IMR-90 (cell line): ENCODE measurements around the gene S100A4. TPM values are rescaled to one million over a fixed set of nuclear protein-coding genes. Genes with fewer than 3 reads are reported as not detected.
A peak's percentile ranks its signal among the peaks of the same experiment; 100 is the strongest.

ENCODE experiments used
- ATAC-seq: fragments of 200-7000 bp; cut with Tn5 transposase; 2 replicates; pipeline ENCODE4 v1.9.1; 2020; ENCODE audit warnings: low read depth, mild to moderate bottlenecking, moderate library complexity
- BruUV-seq: library from RNA; stranded (reverse); fragments of 400-500 nt; replicated peaks from 2 replicates; lab custom pipeline; 2021; lab: Mats Ljungman, UMichigan
- CTCF ChIA-PET: fragments of 300-600 bp; formaldehyde crosslinking; extraction: SDS; loops from one replicate; lab custom pipeline; 2021; ENCODE audit warnings: antibody characterized with exemption; lab: Yijun Ruan, JAX
- POLR2A ChIA-PET: fragments of 300-600 bp; sonication (Branson Sonifier 250); formaldehyde crosslinking; loops from one replicate; lab custom pipeline; 2022; ENCODE audit warnings: antibody characterized with exemption; ENCODE audit not compliant: unreplicated experiment; lab: Charles Lee
- DNase-seq: peaks from one replicate; pipeline ENCODE4 v3.0.0; 2013
- H2AFZ ChIP-seq: replicated peaks from 2 replicates; pipeline ENCODE3; 2013; ENCODE audit warnings: low read length, mild to moderate bottlenecking; ENCODE audit not compliant: poor library complexity
- H2AK5ac ChIP-seq: 2 replicates; pipeline ENCODE4 v1.6.1; 2013; ENCODE audit warnings: low read depth, low read length, inconsistent platforms
- H2AK9ac ChIP-seq: replicated peaks from 2 replicates; pipeline ENCODE3; 2013; ENCODE audit warnings: mild to moderate bottlenecking, low read depth, low read length, moderate library complexity; ENCODE audit not compliant: poor library complexity
- H2BK120ac ChIP-seq: 2 replicates; pipeline ENCODE4 v1.6.1; 2013; ENCODE audit warnings: low read depth, low read length, inconsistent platforms
- H2BK15ac ChIP-seq: 3 replicates; pipeline ENCODE4 v1.6.1; 2013; ENCODE audit warnings: low read depth, low read length, inconsistent platforms
- H2BK20ac ChIP-seq: 2 replicates; pipeline ENCODE4 v1.6.1; 2013; ENCODE audit warnings: low read depth, mild to moderate bottlenecking, inconsistent platforms, low read length, moderate library complexity
- H2BK5ac ChIP-seq: 2 replicates; pipeline ENCODE4 v1.6.1; 2013; ENCODE audit warnings: mild to moderate bottlenecking, low read depth, low read length, inconsistent platforms; ENCODE audit not compliant: poor library complexity, severe bottlenecking
- H3K14ac ChIP-seq: replicated peaks from 2 replicates; pipeline ENCODE4 v1.6.1; 2013; ENCODE audit warnings: low read depth, low read length, inconsistent platforms
- H3K18ac ChIP-seq: 2 replicates; pipeline ENCODE4 v1.6.1; 2013; ENCODE audit warnings: low read depth, low read length, control low read depth
- H3K23ac ChIP-seq: 2 replicates; pipeline ENCODE4 v1.6.1; 2013; ENCODE audit warnings: low read depth, low read length, inconsistent platforms
- H3K27ac ChIP-seq: 2 replicates; pipeline ENCODE4 v1.5.1; 2013; ENCODE audit warnings: mild to moderate bottlenecking, control low read depth, low read length; ENCODE audit not compliant: insufficient read depth
- H3K27me3 ChIP-seq: 2 replicates; pipeline ENCODE4 v1.6.1; 2013; ENCODE audit warnings: low read length; ENCODE audit not compliant: control insufficient read depth, insufficient read depth
- H3K36me3 ChIP-seq: 2 replicates; pipeline ENCODE4 v1.6.1; 2013; ENCODE audit warnings: low read length, mixed read lengths; ENCODE audit not compliant: control insufficient read depth, insufficient read depth
- H3K4ac ChIP-seq: 2 replicates; pipeline ENCODE4 v1.6.1; 2013; ENCODE audit warnings: low read depth, low read length, inconsistent platforms
- H3K4me1 ChIP-seq: 2 replicates; pipeline ENCODE4 v1.6.1; 2013; ENCODE audit warnings: low read length, mixed read lengths; ENCODE audit not compliant: control insufficient read depth, insufficient read depth
- H3K4me2 ChIP-seq: 2 replicates; pipeline ENCODE4 v1.6.1; 2013; ENCODE audit warnings: low read depth, mild to moderate bottlenecking, control low read depth, low read length, moderate library complexity
- H3K4me3 ChIP-seq: 2 replicates; pipeline ENCODE4 v1.5.1; 2013; ENCODE audit warnings: low read depth, mild to moderate bottlenecking, control low read depth, low read length, moderate library complexity; ENCODE audit not compliant: insufficient read depth
- H3K56ac ChIP-seq: 2 replicates; pipeline ENCODE4 v1.6.1; 2013; ENCODE audit warnings: low read length, inconsistent platforms; ENCODE audit not compliant: insufficient read depth; ENCODE audit errors: extremely low read depth
- H3K79me1 ChIP-seq, 2 experiments: 2 replicates each; pipeline ENCODE4 v1.6.1; 2013; ENCODE audit warnings: low read length in 2 of 2, inconsistent platforms in 1 of 2, low read depth in 1 of 2
- H3K9ac ChIP-seq: 2 replicates; pipeline ENCODE4 v1.6.1; 2013; ENCODE audit warnings: low read depth, low read length, control low read depth
- H3K9me1 ChIP-seq: 2 replicates; pipeline ENCODE4 v1.6.1; 2013; ENCODE audit warnings: low read length, inconsistent platforms; ENCODE audit not compliant: insufficient read depth
- H3K9me3 ChIP-seq: 2 replicates; pipeline ENCODE4 v1.6.1; 2013; ENCODE audit warnings: low read length; ENCODE audit not compliant: control insufficient read depth, insufficient read depth
- H4K20me1 ChIP-seq: 2 replicates; pipeline ENCODE4 v1.6.1; 2013; ENCODE audit warnings: low read length, inconsistent platforms; ENCODE audit not compliant: insufficient read depth
- H4K5ac ChIP-seq: 2 replicates; pipeline ENCODE4 v1.6.1; 2013; ENCODE audit warnings: mild to moderate bottlenecking, low read depth, low read length, control low read depth
- H4K8ac ChIP-seq, 2 experiments: 2 replicates each; pipeline ENCODE4 v1.6.1; 2013; ENCODE audit warnings: low read depth in 2 of 2, low read length in 2 of 2, control low read depth in 1 of 2, inconsistent platforms in 1 of 2
- H4K91ac ChIP-seq: 2 replicates; pipeline ENCODE4 v1.6.1; 2013; ENCODE audit warnings: low read depth, low read length, inconsistent platforms; ENCODE audit not compliant: insufficient read depth
- BHLHE40 ChIP-seq: fragments of 150-350 bp; IDR thresholded peaks from 2 replicates; pipeline ENCODE4 v1.6.1; 2016; ENCODE audit warnings: mild to moderate bottlenecking, low read depth, low read length
- CEBPB ChIP-seq: IDR thresholded peaks from 2 replicates; pipeline ENCODE4 v1.6.1; 2012; ENCODE audit warnings: low read depth, low read length, improper control_type of control experiment
- CHD1 ChIP-seq: IDR thresholded peaks from 2 replicates; pipeline ENCODE4 v1.6.1; 2012; ENCODE audit warnings: low read depth, low read length, improper control_type of control experiment
- FOS ChIP-seq: fragments of 150-350 bp; IDR thresholded peaks from 2 replicates; pipeline ENCODE4 v1.6.1; 2016; ENCODE audit warnings: low read depth, low read length
- MAFK ChIP-seq: IDR thresholded peaks from 2 replicates; pipeline ENCODE4 v1.6.1; 2012; ENCODE audit warnings: low read depth, low read length, improper control_type of control experiment
- MAZ ChIP-seq: IDR thresholded peaks from 2 replicates; pipeline ENCODE4 v1.6.1; 2012; ENCODE audit warnings: low read depth, mild to moderate bottlenecking, low read length, improper control_type of control experiment, moderate library complexity, borderline replicate concordance
- MXI1 ChIP-seq: IDR thresholded peaks from 2 replicates; pipeline ENCODE4 v1.6.1; 2012; ENCODE audit warnings: low read depth, mild to moderate bottlenecking, low read length, moderate library complexity, borderline replicate concordance
- NFE2L2 ChIP-seq: fragments of 150-350 bp; IDR thresholded peaks from 2 replicates; pipeline ENCODE4 v1.6.1; 2016; ENCODE audit warnings: low read depth, mild to moderate bottlenecking, low read length
- POLR2A ChIP-seq: IDR thresholded peaks from 2 replicates; pipeline ENCODE4 v1.6.1; 2012; ENCODE audit warnings: mild to moderate bottlenecking, low read depth, low read length
- RAD21 ChIP-seq: IDR thresholded peaks from 2 replicates; pipeline ENCODE4 v1.6.1; 2012; ENCODE audit warnings: low read length, improper control_type of control experiment
- RCOR1 ChIP-seq: IDR thresholded peaks from 2 replicates; pipeline ENCODE4 v1.6.1; 2012; ENCODE audit warnings: mild to moderate bottlenecking, low read length, improper control_type of control experiment; ENCODE audit not compliant: insufficient replicate concordance
- RFX5 ChIP-seq: IDR thresholded peaks from 2 replicates; pipeline ENCODE4 v1.8.0; 2012; ENCODE audit warnings: low read depth, mild to moderate bottlenecking, low read length, moderate library complexity
- SMC3 ChIP-seq: fragments of 150-350 bp; IDR thresholded peaks from 2 replicates; pipeline ENCODE4 v1.6.1; 2016; ENCODE audit warnings: low read depth, mild to moderate bottlenecking, antibody characterized with exemption, low read length, moderate library complexity
- WGBS, 2 experiments: methylation state at CpG; one replicate each; pipeline versions ENCODE4 v1.1.5 to v1.1.7; 2013; ENCODE audit warnings: missing lambda C conversion rate in 2 of 2; ENCODE audit not compliant: insufficient read length in 1 of 2; ENCODE audit errors: extremely low coverage in 2 of 2; 5-methylcytosine and 5-hydroxymethylcytosine counted together
- dilution Hi-C: fragments of 300-500 bp; cut with HindIII; formaldehyde crosslinking; loops from one replicate; pipeline ENCODE4 v1.14.3; 2018; ENCODE audit warnings: low sequenced_read_pairs; ENCODE audit not compliant: unreplicated experiment
- in situ Hi-C: fragments of 300-500 bp; cut with MboI; formaldehyde crosslinking; loops from 3 replicates; pipeline ENCODE4 v1.14.3; 2019; ENCODE audit warnings: low sequenced_read_pairs, inconsistent platforms, mixed read lengths
- intact Hi-C: fragments of 100-400 bp; cut with micrococcal nuclease; formaldehyde crosslinking; loops from 2 replicates; pipeline ENCODE4 v1.10.0; 2022
- polyA plus RNA-seq, 3 experiments: library from polyadenylated mRNA; depleted of rRNA; stranded (reverse); fragments of >200 nt; gene quantifications; 2 replicates each; pipeline ENCODE4 v1.2.3, GENCODE V29; 2012; ENCODE audit warnings: low replicate concordance in 1 of 3
- total RNA-seq: library from RNA; depleted of rRNA; stranded (reverse); fragments of >200 nt; gene quantifications from 2 replicates; pipeline ENCODE4 v1.2.3, GENCODE V29; 2012
- TF ChIP-seq, protein P1 (sequence below): conservative IDR thresholded peaks from 2 replicates; pipeline ENCODE4 v1.5.1; 2012; ENCODE audit warnings: mild to moderate bottlenecking, low read depth, low read length, improper control_type of control experiment
- TF ChIP-seq, protein P2 (sequence below): fragments of 150-350 bp; IDR thresholded peaks from 2 replicates; pipeline ENCODE4 v1.6.1; 2017; ENCODE audit warnings: mild to moderate bottlenecking, antibody characterized with exemption, low read length, low read depth
- TF ChIP-seq, protein P3 (sequence below): fragments of 150-350 bp; IDR thresholded peaks from 2 replicates; pipeline ENCODE4 v1.6.1; 2016; ENCODE audit warnings: low read depth, mild to moderate bottlenecking, low read length, moderate library complexity, borderline replicate concordance

Gene S100A4
- total and polyA plus RNA-seq, 2 of the 4 experiments (the other 2 are of a cell fraction) = 5.6 to 16.6 TPM

DNA sequence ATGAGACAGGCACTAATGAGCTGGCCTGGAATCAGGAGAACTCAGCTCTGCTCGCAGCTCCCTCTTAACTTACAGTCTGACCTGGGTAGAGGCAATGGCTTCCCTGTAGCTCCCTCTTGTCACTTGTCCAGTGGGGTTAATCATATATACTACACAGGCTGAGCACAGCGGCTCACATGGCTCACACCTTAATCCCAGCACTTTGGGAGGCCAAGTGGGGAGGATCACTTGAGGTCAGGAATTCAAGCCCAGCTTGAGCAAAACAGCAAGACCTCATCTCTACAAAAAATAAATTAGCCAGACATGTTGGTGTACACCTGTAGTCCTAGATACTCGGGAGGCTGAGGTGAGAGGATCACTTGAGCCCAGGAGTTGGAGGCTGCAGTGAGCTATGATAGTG lies 14.0 kb downstream of the S100A4 start:
- in situ Hi-C loops (loop anchor here (5.0 to 25.0 kb wide), 2 partner anchors 36 to 431 kb away; partner anchors contain the start of genes CREB3L4, CRTC2, S100A2 and SLC39A1), intact Hi-C loops (loop anchor here (5.0 kb wide), 2 partner anchors 96 to 141 kb away; partner anchors contain the start of genes ILF2, S100A1 and S100A13)
- no peak overlapping the region for H3K27ac ChIP-seq

More for the DNA sequence above, 14.0 kb downstream of the S100A4 start:
- CTCF ChIA-PET = interaction anchor here (1.1 to 2.8 kb wide), 5 partner anchors 21 to 127 kb away, joined by 3 to 19 read pairs (median 6); partner anchors contain the start of gene S100A13
- H3K36me3 ChIP-seq = peaks cover 11% of the 10 kb centered on the region
- no peak overlapping the region for H3K4me2 ChIP-seq
- H2AK5ac ChIP-seq = 0 out of 2 replicates have a peak overlapping the region, but pooled peaks have one; percentile 11
- no peak overlapping the region for H2BK120ac ChIP-seq
- H4K8ac ChIP-seq = 0 out of 4 replicates have a peak overlapping the region, but pooled peaks of 1 of the 2 experiments have one; percentile 21
- ATAC-seq (no peak), DNase-seq (no peak)
- peaks cover 27% of the 10 kb centered on the region for H3K4me1 ChIP-seq
- no peak overlapping the region for H2BK5ac ChIP-seq
- TF ChIP-seq SMC3 (no peak), RFX5 (no peak), CHD1 (no peak), NFE2L2 (no peak), MAZ (no peak), RCOR1 (no peak), POLR2A (no peak), MAFK (no peak), BHLHE40 (no peak), RAD21 (no peak), CEBPB (no peak), FOS (no peak), MXI1 (no peak)
- TF ChIP-seq, protein P1, sequence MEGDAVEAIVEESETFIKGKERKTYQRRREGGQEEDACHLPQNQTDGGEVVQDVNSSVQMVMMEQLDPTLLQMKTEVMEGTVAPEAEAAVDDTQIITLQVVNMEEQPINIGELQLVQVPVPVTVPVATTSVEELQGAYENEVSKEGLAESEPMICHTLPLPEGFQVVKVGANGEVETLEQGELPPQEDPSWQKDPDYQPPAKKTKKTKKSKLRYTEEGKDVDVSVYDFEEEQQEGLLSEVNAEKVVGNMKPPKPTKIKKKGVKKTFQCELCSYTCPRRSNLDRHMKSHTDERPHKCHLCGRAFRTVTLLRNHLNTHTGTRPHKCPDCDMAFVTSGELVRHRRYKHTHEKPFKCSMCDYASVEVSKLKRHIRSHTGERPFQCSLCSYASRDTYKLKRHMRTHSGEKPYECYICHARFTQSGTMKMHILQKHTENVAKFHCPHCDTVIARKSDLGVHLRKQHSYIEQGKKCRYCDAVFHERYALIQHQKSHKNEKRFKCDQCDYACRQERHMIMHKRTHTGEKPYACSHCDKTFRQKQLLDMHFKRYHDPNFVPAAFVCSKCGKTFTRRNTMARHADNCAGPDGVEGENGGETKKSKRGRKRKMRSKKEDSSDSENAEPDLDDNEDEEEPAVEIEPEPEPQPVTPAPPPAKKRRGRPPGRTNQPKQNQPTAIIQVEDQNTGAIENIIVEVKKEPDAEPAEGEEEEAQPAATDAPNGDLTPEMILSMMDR = no peak
- TF ChIP-seq, protein P2, sequence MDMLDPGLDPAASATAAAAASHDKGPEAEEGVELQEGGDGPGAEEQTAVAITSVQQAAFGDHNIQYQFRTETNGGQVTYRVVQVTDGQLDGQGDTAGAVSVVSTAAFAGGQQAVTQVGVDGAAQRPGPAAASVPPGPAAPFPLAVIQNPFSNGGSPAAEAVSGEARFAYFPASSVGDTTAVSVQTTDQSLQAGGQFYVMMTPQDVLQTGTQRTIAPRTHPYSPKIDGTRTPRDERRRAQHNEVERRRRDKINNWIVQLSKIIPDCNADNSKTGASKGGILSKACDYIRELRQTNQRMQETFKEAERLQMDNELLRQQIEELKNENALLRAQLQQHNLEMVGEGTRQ = no peak
- TF ChIP-seq, protein P3, sequence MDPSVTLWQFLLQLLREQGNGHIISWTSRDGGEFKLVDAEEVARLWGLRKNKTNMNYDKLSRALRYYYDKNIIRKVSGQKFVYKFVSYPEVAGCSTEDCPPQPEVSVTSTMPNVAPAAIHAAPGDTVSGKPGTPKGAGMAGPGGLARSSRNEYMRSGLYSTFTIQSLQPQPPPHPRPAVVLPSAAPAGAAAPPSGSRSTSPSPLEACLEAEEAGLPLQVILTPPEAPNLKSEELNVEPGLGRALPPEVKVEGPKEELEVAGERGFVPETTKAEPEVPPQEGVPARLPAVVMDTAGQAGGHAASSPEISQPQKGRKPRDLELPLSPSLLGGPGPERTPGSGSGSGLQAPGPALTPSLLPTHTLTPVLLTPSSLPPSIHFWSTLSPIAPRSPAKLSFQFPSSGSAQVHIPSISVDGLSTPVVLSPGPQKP = no peak
- no peak overlapping the region for H2BK15ac ChIP-seq
- dilution Hi-C loops = no loop called here
- H4K20me1 ChIP-seq = peaks cover 18% of the 10 kb centered on the region
- no CpG with 5 or more reads among the region's 3 CpGs for WGBS, 2 experiments
- H3K23ac ChIP-seq = no peak overlapping the region; the same call in 1 of the 2 replicates
- BruUV-seq = no TSS peak
- H4K5ac ChIP-seq = no peak overlapping the region
- H3K14ac ChIP-seq = no peak overlapping the region
- H3K9ac ChIP-seq = no peak overlapping the region
- POLR2A ChIA-PET = interaction anchor here (0.8 to 1.5 kb wide), 4 partner anchors 13 to 103 kb away, joined by 3 to 4 read pairs (median 4); partner anchors contain the start of genes CHTOP and S100A13
- H3K18ac ChIP-seq = no peak overlapping the region
- no peak overlapping the region for H4K91ac ChIP-seq
- H2AFZ ChIP-seq = no peak overlapping the region
- H3K56ac ChIP-seq = no peak overlapping the region
- no peaks in the 10 kb centered on the region for H3K9me3 ChIP-seq
- H3K27me3 ChIP-seq = no peaks in the 10 kb centered on the region
- no peak overlapping the region for H2BK20ac ChIP-seq
- H3K79me1 ChIP-seq = peaks cover 4 to 51% of the 10 kb centered on the region in 2 experiments; a peak in 3 of 4 replicates
- peak overlapping the region; percentile 49; the same call in 1 of the 2 replicates for H3K4ac ChIP-seq
- H3K4me3 ChIP-seq = no peak overlapping the region
- peaks cover 14% of the 10 kb centered on the region for H3K9me1 ChIP-seq
- no peak overlapping the region for H2AK9ac ChIP-seq
